ENCODE results near the gene P3H4. TPM values are rescaled to one million over a fixed set of nuclear protein-coding genes. Genes with fewer than 3 reads are reported as not detected.
"Not testable (repeated sequence)": the region's sequence is repeated elsewhere in the genome, so short reads cannot be mapped to it uniquely, and the experiment has no call there.

P3H4 gene
- total RNA-seq, 1 experiment from 2014 or later = 29.6 TPM

- POLR2A ChIA-PET (ENCODE audit: unreplicated experiment) = no interaction called here
- Histone ChIP-seq H3K27ac (ENCODE audit: low read length) (no peak within 1 kb of the TSS), H3K79me2 (ENCODE audit: low read length) (peaks cover 15% of the 10 kb centered on the region), H3K9ac (ENCODE audit: low read length) (peak within 1 kb of the TSS; percentile 81), H3K4me1 (ENCODE audit: insufficient read depth, low read length) (peaks cover 8% of the 10 kb centered on the region), H3K9me3 (ENCODE audit: low read length) (no peaks in the 10 kb centered on the region), H3K36me3 (ENCODE audit: low read depth, low read length) (no peaks in the 10 kb centered on the region), H2AFZ (ENCODE audit: low read length) (peak within 1 kb of the TSS; percentile 96), H4K20me1 (ENCODE audit: low read length) (no peaks in the 10 kb centered on the region), H3K4me2 (ENCODE audit: low read length) (peak within 1 kb of the TSS; percentile 96), H3K9me2 (replicated peaks; ENCODE audit: low read length) (no peaks in the 10 kb centered on the region), H3K4me3 (ENCODE audit: low read length) (peak within 1 kb of the TSS; percentile 95), H3F3A (ENCODE audit: low read length, unreplicated experiment) (no peaks in the 10 kb centered on the region), H3K27me3 (ENCODE audit: low read length) (no peaks in the 10 kb centered on the region)
- TF ChIP-seq, protein P1, sequence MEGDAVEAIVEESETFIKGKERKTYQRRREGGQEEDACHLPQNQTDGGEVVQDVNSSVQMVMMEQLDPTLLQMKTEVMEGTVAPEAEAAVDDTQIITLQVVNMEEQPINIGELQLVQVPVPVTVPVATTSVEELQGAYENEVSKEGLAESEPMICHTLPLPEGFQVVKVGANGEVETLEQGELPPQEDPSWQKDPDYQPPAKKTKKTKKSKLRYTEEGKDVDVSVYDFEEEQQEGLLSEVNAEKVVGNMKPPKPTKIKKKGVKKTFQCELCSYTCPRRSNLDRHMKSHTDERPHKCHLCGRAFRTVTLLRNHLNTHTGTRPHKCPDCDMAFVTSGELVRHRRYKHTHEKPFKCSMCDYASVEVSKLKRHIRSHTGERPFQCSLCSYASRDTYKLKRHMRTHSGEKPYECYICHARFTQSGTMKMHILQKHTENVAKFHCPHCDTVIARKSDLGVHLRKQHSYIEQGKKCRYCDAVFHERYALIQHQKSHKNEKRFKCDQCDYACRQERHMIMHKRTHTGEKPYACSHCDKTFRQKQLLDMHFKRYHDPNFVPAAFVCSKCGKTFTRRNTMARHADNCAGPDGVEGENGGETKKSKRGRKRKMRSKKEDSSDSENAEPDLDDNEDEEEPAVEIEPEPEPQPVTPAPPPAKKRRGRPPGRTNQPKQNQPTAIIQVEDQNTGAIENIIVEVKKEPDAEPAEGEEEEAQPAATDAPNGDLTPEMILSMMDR (conservative IDR thresholded peaks at IDR 0.05; ENCODE audit: low read depth, low read length) = no peak
- no peak for TF ChIP-seq EZH2 (IDR thresholded peaks at IDR 0.05; ENCODE audit: low read length, unreplicated experiment)
- TF ChIP-seq EZH2phosphoT487 (IDR thresholded peaks at IDR 0.05; ENCODE audit: borderline replicate concordance, low read length) = no peak
- intact Hi-C loops (cut with micrococcal nuclease) = no loop called here
- CTCF ChIA-PET = no interaction called here
- ATAC-seq = peak; percentile 89
- no TSS peak for BruUV-seq (replicated peaks)
- peak; percentile 55 for DNase-seq
These were observed 24.2 kb upstream of the P3H4 start, which contains the start of gene NT5C3B for GRCh38 chr17:41835800-41836549. Gene NT5C3B, minus strand, starts transcription at chr17:41836232. Its CDS starts 39 bp downstream, at chr17:41836193.

- no peaks in the 10 kb centered on the region for H3K36me3 ChIP-seq (ENCODE audit: low read depth, low read length)
- peak overlapping the region; percentile 81 for H3K9ac ChIP-seq (ENCODE audit: low read length)
- BruUV-seq (replicated peaks) = TSS peak; percentile 53
- no peak for DNase-seq
- no peak overlapping the region for H3K27ac ChIP-seq (ENCODE audit: low read length)
- no peaks in the 10 kb centered on the region for H3K9me2 ChIP-seq (replicated peaks; ENCODE audit: low read length)
- peak; percentile 49 for ATAC-seq
- intact Hi-C loops (cut with micrococcal nuclease) = no loop called here
- ChIA-PET CTCF (no interaction called here), POLR2A (ENCODE audit: unreplicated experiment) (interaction anchor here (0.6 kb wide), 1 partner anchor 14 kb away, joined by 15 read pairs; no protein-coding TSS in a partner anchor)
- H3F3A ChIP-seq (ENCODE audit: low read length, unreplicated experiment) = no peaks in the 10 kb centered on the region
- TF ChIP-seq EZH2phosphoT487 (IDR thresholded peaks at IDR 0.05; ENCODE audit: borderline replicate concordance, low read length) = no peak
- H3K27me3 ChIP-seq (ENCODE audit: low read length) = no peaks in the 10 kb centered on the region
- H3K79me2 ChIP-seq (ENCODE audit: low read length) = peaks cover 15% of the 10 kb centered on the region
- H2AFZ ChIP-seq (ENCODE audit: low read length) = peak overlapping the region; percentile 96
- peaks cover 8% of the 10 kb centered on the region for H3K4me1 ChIP-seq (ENCODE audit: insufficient read depth, low read length)
- H3K4me3 ChIP-seq (ENCODE audit: low read length) = peak overlapping the region; percentile 95
- H3K9me3 ChIP-seq (ENCODE audit: low read length) = no peaks in the 10 kb centered on the region
- no peaks in the 10 kb centered on the region for H4K20me1 ChIP-seq (ENCODE audit: low read length)
- H3K4me2 ChIP-seq (ENCODE audit: low read length) = peak overlapping the region; percentile 96
These were observed 23.6 kb upstream of the P3H4 start for GRCh38 chr17:41835214-41835799.

GRCh38 chr17:41829961-41830360, 18.2 kb upstream of the P3H4 start:
- BruUV-seq (replicated peaks); H2AFZ ChIP-seq (ENCODE audit: low read length); H3K27ac ChIP-seq (ENCODE audit: low read length); ATAC-seq; H3K36me3 ChIP-seq (ENCODE audit: low read depth, low read length); H4K20me1 ChIP-seq (ENCODE audit: low read length); H3K4me1 ChIP-seq (ENCODE audit: insufficient read depth, low read length); H3K79me2 ChIP-seq (ENCODE audit: low read length); DNase-seq; H3F3A ChIP-seq (ENCODE audit: low read length, unreplicated experiment); H3K9ac ChIP-seq (ENCODE audit: low read length); H3K27me3 ChIP-seq (ENCODE audit: low read length); H3K4me3 ChIP-seq (ENCODE audit: low read length); intact Hi-C loops (cut with micrococcal nuclease); H3K4me2 ChIP-seq (ENCODE audit: low read length); POLR2A ChIA-PET (ENCODE audit: unreplicated experiment); H3K9me3 ChIP-seq (ENCODE audit: low read length); CTCF ChIA-PET; H3K9me2 ChIP-seq (replicated peaks; ENCODE audit: low read length): not testable (repeated sequence)
